ENCODE data around the gene TDO2.

DNA sequence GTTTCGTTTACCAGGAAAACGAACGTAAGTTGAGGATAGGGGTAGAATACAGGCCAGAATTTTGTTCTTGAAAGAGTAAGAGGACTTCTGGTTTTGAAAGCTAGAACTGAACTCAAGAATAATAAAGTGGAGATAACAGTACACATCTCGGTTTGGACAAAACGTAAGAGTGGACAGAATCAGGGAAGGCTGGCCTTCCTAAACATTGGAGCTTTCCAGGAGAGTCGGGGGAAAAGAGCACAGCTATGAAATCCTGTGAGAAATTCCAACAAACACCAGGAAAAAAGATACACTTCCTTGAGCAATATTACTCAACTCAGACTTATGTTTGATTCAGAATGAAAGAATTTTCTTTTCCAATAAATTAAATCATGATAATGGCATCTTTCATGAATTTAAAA lies 49.0 kb downstream of the TDO2 start:
- TF ChIP-seq, protein P1, sequence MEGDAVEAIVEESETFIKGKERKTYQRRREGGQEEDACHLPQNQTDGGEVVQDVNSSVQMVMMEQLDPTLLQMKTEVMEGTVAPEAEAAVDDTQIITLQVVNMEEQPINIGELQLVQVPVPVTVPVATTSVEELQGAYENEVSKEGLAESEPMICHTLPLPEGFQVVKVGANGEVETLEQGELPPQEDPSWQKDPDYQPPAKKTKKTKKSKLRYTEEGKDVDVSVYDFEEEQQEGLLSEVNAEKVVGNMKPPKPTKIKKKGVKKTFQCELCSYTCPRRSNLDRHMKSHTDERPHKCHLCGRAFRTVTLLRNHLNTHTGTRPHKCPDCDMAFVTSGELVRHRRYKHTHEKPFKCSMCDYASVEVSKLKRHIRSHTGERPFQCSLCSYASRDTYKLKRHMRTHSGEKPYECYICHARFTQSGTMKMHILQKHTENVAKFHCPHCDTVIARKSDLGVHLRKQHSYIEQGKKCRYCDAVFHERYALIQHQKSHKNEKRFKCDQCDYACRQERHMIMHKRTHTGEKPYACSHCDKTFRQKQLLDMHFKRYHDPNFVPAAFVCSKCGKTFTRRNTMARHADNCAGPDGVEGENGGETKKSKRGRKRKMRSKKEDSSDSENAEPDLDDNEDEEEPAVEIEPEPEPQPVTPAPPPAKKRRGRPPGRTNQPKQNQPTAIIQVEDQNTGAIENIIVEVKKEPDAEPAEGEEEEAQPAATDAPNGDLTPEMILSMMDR (conservative IDR thresholded peaks at IDR 0.05; ENCODE audit: low read length): no peak
- TF ChIP-seq EZH2phosphoT487 (IDR thresholded peaks at IDR 0.05; ENCODE audit: borderline replicate concordance, low read depth, low read length): no peak

All from OCI-LY7 (cell line).